Esophagus muscularis mucosa (tissue), 4 donors: ENCODE measurements around the gene CACNG3. TPM values are rescaled to one million over a fixed set of nuclear protein-coding genes. Genes with fewer than 3 reads are reported as not detected.
A peak's percentile ranks its signal among the peaks of the same experiment; 100 is the strongest.
"Not testable (repeated sequence)": the region's sequence is repeated elsewhere in the genome, so short reads cannot be mapped to it uniquely, and the experiment has no call there.

Experiments
- DNase-seq: peaks from one replicate; pipeline ENCODE4 v3.0.0-alpha.2; 2017; ENCODE audit errors: extremely low spot score
- H3K27ac ChIP-seq, 4 donors: fragments of 200-600 bp; sonication (generic); replicated peaks in 1 of 4; 1 replicate in 3 of 4; 2 replicates in 1 of 4; pipeline ENCODE4 v1.5.1; 2016 to 2019; ENCODE audit warnings: mild to moderate bottlenecking in 1 of 4
- H3K27me3 ChIP-seq, 4 donors: fragments of 200-600 bp; sonication (generic); one replicate each; pipeline versions ENCODE4 v1.5.1 to v1.6.0; 2016 to 2019
- H3K36me3 ChIP-seq, 4 donors: fragments of 200-600 bp; sonication (generic); one replicate each; pipeline ENCODE4 v1.5.1; 2016 to 2019
- H3K4me1 ChIP-seq, 4 donors: fragments of 200-600 bp; sonication (generic); one replicate each; pipeline ENCODE4 v1.5.1; 2016 to 2019
- H3K4me3 ChIP-seq, 4 donors: fragments of 200-600 bp; sonication (generic); 1 replicate in 2 of 4; 2 replicates in 2 of 4; pipeline ENCODE4 v1.5.1; 2016 to 2019; ENCODE audit warnings: mild to moderate bottlenecking in 4 of 4, moderate library complexity in 1 of 4
- H3K9me3 ChIP-seq, 4 donors: fragments of 200-600 bp; sonication (generic); 1 replicate in 3 of 4; 2 replicates in 1 of 4; pipeline ENCODE4 v1.5.1; 2016 to 2019
- CTCF ChIP-seq, 3 experiments: fragments of 200-600 bp in 2 of 3; fragments of 450-650 bp in 1 of 3; sonication (generic) in 2 of 3; IDR thresholded peaks; one replicate each; pipeline ENCODE4 v1.5.1; 2017 to 2019; ENCODE audit warnings: antibody characterized with exemption in 3 of 3, mild to moderate bottlenecking in 2 of 3, moderate library complexity in 1 of 3
- EP300 ChIP-seq: sonication (generic); formaldehyde crosslinking; IDR thresholded peaks from one replicate; pipeline ENCODE4 v1.6.1; 2017; ENCODE audit warnings: antibody characterized with exemption
- POLR2A ChIP-seq: fragments of 450-650 bp; IDR thresholded peaks from one replicate; pipeline ENCODE4 v1.6.1; 2017; ENCODE audit warnings: antibody characterized with exemption, moderate library complexity, mild to moderate bottlenecking, low read depth
- POLR2AphosphoS5 ChIP-seq, 2 donors: sonication (generic); formaldehyde crosslinking; IDR thresholded peaks; one replicate each; pipeline ENCODE4 v1.6.1; 2017; ENCODE audit warnings: antibody characterized with exemption in 2 of 2
- WGBS: methylation state at CpG from one replicate; pipeline ENCODE4 v1.1.5; 2018; 5-methylcytosine and 5-hydroxymethylcytosine counted together
- intact Hi-C: fragments of 100-400 bp; cut with DNase I; formaldehyde crosslinking; loops from one replicate; pipeline ENCODE4 v1.15.1; 2023
- total RNA-seq, 4 donors: library from RNA; depleted of rRNA; stranded (reverse); fragments of >200 nt; gene quantifications; one replicate each; pipeline versions ENCODE4 v1.1.0 to v1.2.1, GENCODE V29; 2016

The CACNG3 gene
- total RNA-seq, 4 donors from 2014 or later: not detected

DNA sequence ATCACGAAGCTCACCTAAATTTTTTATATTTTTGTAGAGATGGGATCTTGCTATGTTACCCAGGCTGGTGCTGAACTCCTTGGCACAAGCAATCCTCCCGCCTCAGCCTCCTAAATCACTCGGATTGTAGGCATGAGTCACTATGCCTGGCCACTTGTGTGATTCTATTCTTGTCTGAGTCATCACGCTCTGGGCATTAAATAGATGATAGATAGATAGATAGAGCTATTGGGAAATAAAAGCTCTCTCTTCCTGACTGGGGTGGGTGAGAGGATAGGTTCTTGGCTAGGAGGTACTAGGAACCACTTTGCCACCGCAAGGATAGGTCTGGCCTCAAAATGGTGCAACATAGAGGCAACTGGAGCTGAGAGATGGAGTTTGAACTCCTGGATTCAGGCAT is 21.4 kb upstream of the CACNG3 start:
- 69% methylated on average over 5 of the region's 5 CpGs for WGBS
- no peaks in the 10 kb centered on the region for H3K36me3 ChIP-seq
- H3K27me3 ChIP-seq: no peaks in the 10 kb centered on the region
- TF ChIP-seq CTCF (IDR thresholded peaks at IDR 0.05) (no peak), POLR2AphosphoS5 (IDR thresholded peaks at IDR 0.05) (no peak), POLR2A (no peak), EP300 (no peak)
- H3K4me3 ChIP-seq: no peak overlapping the region
- intact Hi-C loops: no loop called here
- H3K4me1 ChIP-seq: no peaks in the 10 kb centered on the region
- H3K27ac ChIP-seq: no peak overlapping the region
- DNase-seq: no peak
- peaks cover 0 to 12% (median 10%) of the 10 kb centered on the region in 4 donors for H3K9me3 ChIP-seq

DNA sequence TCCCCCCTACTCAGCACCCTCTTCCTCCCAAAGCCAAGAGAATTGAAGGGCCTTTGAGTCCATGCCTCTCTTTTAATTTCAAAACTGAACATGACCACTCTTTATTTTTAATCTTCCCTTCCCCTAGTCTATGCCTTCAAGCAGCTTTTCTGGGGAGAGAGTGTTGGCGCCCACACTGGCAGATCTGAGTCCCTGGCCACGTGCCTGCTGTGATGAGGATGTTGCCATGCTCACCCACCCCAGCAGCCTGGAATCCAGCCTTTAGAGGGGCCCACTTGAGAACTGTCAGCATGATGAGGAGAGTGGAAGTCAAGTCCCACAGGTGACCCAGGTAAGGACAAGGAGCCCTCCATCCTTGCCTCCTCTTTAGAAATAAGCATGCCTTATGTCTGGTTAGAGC is 20.3 kb upstream of the CACNG3 start:
- Histone ChIP-seq H3K9me3 (peaks cover 0 to 12% (median 10%) of the 10 kb centered on the region in 4 donors), H3K4me1 (no peaks in the 10 kb centered on the region), H3K27ac (no peak overlapping the region), H3K4me3 (no peak overlapping the region), H3K36me3 (no peaks in the 10 kb centered on the region), H3K27me3 (no peaks in the 10 kb centered on the region)
- intact Hi-C loops: no loop called here
- TF ChIP-seq POLR2AphosphoS5 (IDR thresholded peaks at IDR 0.05) (no peak), CTCF (IDR thresholded peaks at IDR 0.05) (no peak), POLR2A (no peak), EP300 (no peak)
- WGBS: 53% methylated on average over 2 of the region's 2 CpGs
- no peak for DNase-seq

GRCh38 chr16:24238846-24239245 is 17.3 kb upstream of the CACNG3 start:
- H3K27me3 ChIP-seq, H3K36me3 ChIP-seq, H3K4me3 ChIP-seq, H3K27ac ChIP-seq, DNase-seq, intact Hi-C loops, H3K4me1 ChIP-seq: not testable (repeated sequence)
- H3K9me3 ChIP-seq: peaks cover 0 to 12% (median 10%) of the 10 kb centered on the region in 4 donors
- 59% methylated on average over 2 of the region's 2 CpGs for WGBS

- Histone ChIP-seq H3K27me3 (peaks cover 0 to 26% (median 0%) of the 10 kb centered on the region in 4 donors), H3K4me1 (no peaks in the 10 kb centered on the region), H3K36me3 (no peaks in the 10 kb centered on the region), H3K4me3 (no peak overlapping the region), H3K27ac (no peak overlapping the region), H3K9me3 (no peaks in the 10 kb centered on the region)
- no peak for DNase-seq
- intact Hi-C loops: no loop called here
- whole genome bisulfite sequencing: 66% methylated on average over 4 of the region's 4 CpGs
- TF ChIP-seq POLR2AphosphoS5 (IDR thresholded peaks at IDR 0.05) (no peak), EP300 (no peak), POLR2A (no peak), CTCF (IDR thresholded peaks at IDR 0.05) (no peak)
Measured at GRCh38 chr16:24246911-24247607, 9.1 kb upstream of the CACNG3 start.

- Histone ChIP-seq H3K9me3 (no peaks in the 10 kb centered on the region), H3K4me3 (no peak overlapping the region), H3K27me3 (peaks cover 0 to 51% (median 2%) of the 10 kb centered on the region in 4 donors), H3K27ac (no peak overlapping the region), H3K4me1 (no peaks in the 10 kb centered on the region), H3K36me3 (no peaks in the 10 kb centered on the region)
- 14% methylated on average over 7 of the region's 7 CpGs for WGBS
- TF ChIP-seq POLR2AphosphoS5 (IDR thresholded peaks at IDR 0.05): no peak
- peak; percentile 30 to 57 (median 48) for TF ChIP-seq CTCF (IDR thresholded peaks at IDR 0.05)
- DNase-seq: no peak
- intact Hi-C loops: loop anchor here (10.0 kb wide), 1 partner anchor 208 kb away; no protein-coding TSS in a partner anchor
Measured at GRCh38 chr16:24253192-24253591, 2.9 kb upstream of the CACNG3 start.
